Measurements from ENCODE around the gene CD99.

DNA sequence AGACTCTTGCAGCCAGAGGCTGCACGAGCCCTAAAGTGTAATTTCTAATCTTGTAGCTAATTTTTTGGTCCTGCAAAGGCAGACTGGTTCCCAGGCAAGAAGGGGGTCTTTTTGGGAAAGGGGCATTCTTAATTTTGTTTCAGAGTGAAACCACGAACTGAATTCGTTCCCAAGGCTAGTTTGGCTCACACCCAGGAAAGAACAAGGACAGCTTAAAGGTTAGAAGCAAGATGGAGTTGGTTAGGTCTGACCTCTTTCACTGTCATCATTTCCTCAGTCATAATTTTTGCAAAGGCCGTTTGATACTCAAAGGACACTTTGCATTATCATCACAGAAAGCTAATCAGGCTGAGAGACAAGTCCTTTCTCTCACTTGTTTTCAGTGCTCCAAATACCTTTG, 91.7 kb downstream of the CD99 start:
- TF ChIP-seq, protein P1, sequence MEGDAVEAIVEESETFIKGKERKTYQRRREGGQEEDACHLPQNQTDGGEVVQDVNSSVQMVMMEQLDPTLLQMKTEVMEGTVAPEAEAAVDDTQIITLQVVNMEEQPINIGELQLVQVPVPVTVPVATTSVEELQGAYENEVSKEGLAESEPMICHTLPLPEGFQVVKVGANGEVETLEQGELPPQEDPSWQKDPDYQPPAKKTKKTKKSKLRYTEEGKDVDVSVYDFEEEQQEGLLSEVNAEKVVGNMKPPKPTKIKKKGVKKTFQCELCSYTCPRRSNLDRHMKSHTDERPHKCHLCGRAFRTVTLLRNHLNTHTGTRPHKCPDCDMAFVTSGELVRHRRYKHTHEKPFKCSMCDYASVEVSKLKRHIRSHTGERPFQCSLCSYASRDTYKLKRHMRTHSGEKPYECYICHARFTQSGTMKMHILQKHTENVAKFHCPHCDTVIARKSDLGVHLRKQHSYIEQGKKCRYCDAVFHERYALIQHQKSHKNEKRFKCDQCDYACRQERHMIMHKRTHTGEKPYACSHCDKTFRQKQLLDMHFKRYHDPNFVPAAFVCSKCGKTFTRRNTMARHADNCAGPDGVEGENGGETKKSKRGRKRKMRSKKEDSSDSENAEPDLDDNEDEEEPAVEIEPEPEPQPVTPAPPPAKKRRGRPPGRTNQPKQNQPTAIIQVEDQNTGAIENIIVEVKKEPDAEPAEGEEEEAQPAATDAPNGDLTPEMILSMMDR (IDR thresholded peaks at IDR 0.05) = no peak
- TF ChIP-seq POLR2A (IDR thresholded peaks at IDR 0.05) = no peak
- TF ChIP-seq EP300 (IDR thresholded peaks at IDR 0.05) = no peak
